GM19463 (cell line): Measurements from ENCODE around the gene ERCC6.

Experiments used
- ATAC-seq: cut with Tn5 transposase; IDR thresholded peaks from one replicate; pipeline ENCODE4 v1.9.1; 2021; ENCODE audit warnings: mild to moderate bottlenecking, moderate library complexity; ENCODE audit not compliant: unreplicated experiment

ERCC6 gene

GRCh38 chr10:49538381-49539319 lies at the start of gene ERCC6:
Gene ERCC6, minus strand, starts transcription at chr10:49539121.
- peak; percentile 82 for ATAC-seq

GRCh38 chr10:49587981-49588380 lies 49.1 kb upstream of the ERCC6 start:
- ATAC-seq = no peak

GRCh38 chr10:49585387-49585786 lies 46.5 kb upstream of the ERCC6 start:
- ATAC-seq = no peak

DNA sequence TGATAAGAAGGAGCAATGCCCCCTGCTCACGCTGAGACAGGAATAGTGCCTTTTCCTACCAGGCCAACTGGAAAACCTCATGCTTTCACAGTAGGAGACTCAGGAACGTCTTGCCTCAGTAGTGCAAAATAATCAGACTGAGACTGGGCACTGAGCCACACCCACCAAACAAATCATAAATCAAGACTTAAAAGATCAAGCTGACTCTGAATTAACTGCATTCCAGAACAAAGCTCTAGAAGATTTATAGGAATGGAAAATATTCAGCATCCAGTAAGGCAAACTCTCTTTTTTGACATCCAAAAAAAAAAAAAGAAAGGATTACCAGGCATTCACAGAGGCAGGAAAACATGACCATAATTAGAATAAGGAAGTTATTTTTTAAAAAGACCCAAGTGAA lies 40.7 kb upstream of the ERCC6 start:
- no peak for ATAC-seq

DNA sequence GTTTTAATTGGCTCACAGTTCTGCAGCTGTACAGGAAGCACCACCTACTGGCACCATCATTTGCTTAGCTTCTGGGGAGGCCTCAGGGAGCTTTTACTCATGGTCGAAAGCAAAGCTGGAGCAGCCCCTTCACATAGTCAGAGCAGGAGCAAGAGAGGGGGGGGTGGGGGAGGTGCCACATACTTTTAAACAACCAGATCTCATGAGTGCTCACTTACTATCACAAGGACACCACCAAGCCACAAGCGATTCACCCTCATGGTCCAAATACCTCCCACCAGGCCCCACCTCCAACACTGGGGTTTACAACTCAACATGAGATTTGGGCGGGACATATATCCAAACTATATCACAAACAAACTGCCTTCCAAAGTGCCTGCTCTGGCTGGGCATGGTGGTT lies 39.5 kb upstream of the ERCC6 start:
- ATAC-seq = no peak

DNA sequence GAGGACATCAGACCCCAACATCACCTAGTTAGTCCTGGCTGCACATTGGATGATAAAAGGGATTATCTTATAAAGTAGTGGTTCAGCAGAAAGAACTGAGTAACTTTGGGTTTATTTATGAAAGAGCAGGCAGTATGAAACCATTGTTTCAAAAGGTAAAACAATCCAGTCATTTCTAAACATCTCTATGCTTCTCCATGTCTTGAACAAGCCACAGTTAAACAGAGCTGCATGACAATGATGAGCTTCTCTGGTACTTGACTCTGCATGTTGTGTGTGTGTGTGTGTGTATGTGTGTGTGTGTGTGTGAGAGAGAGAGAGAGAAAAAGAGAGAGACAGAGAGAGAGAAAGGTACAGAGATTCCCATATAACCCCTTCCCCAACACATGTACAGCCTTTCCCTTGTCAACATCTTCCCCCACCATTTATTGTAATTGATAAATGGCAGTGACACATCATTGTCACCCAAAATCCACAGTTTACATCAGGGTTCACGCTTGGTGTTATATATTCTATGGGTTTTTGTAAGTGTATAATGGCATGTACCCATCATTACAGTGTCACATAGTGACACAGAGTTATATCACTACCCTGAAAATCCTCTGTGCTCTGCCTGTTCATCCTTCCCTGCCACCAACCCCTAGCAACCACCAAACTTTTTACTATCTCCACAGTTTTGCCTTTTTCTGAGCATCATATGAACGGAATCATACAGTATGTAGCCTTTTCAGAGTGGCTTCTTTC lies 38.4 kb upstream of the ERCC6 start:
- no peak for ATAC-seq

DNA sequence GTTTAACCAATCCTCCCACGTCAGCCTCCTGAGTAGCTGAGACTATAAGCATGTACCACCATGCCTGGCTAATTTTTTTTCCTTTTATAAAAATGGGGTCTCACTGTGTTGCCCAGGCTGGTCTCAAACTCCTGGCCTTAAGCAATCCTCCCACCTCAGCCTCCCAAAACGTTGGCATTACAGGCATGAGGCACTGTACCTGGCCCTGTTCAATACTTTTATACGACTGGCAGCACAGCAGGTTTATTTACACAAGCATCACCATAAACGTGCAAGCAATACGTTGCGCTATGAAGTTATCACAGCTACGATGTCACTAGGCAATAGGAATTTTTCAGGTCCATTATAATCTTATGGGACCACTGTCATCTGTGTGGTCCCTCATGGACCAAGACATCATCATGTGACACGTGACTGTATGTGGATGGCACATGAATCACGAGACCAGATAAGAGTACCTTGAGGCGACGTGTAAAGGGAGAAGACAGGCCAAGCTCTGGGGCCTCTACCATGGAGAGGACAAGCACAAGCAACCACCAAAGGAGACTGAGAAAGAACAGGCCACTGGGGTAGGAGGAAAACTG lies 36.7 kb upstream of the ERCC6 start:
- ATAC-seq = no peak

DNA sequence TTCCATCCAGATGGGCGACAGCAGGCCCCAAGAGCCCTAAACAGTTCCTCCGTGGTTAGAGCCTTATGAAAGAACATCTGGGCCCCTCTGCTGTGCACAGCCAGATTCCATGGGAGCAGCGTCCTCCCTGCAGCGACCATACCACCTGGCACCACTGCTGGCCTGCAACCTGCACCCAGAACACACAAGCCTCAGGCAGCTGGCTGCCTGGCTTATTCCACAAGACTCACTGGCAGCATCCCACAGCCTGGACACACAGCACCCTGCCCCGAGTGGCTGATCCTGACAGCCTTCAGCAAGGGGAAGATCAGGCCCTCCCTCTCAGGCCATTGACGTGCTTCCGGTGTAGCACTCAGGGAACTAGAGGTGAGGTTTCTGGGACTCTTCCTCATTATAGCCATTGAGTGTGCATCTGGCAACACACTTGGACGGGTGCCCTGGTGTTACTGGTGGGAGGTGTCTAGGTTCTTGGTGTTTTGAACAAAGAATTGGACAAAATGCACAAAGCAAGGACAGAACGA lies 33.7 kb upstream of the ERCC6 start:
- ATAC-seq = no peak

DNA sequence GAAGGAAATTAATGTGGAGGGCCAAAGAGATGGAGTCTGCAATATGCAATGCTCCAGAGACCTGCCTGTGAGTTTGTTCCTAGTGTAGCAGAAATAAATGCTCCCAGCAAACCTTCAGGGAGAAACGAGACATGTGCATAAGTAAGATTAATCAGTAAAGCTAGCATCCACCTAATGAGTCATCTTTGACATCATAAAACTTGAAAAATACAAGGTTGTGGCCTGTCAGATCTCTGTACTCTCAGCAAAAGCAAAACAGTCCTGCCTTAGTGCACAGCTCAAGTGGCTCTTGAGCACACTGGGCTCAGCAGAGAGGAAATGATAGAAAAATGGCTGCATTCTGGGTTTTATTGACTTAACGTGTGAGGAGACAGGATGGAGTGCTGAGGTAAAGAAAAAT lies 32.5 kb upstream of the ERCC6 start:
- no peak for ATAC-seq

DNA sequence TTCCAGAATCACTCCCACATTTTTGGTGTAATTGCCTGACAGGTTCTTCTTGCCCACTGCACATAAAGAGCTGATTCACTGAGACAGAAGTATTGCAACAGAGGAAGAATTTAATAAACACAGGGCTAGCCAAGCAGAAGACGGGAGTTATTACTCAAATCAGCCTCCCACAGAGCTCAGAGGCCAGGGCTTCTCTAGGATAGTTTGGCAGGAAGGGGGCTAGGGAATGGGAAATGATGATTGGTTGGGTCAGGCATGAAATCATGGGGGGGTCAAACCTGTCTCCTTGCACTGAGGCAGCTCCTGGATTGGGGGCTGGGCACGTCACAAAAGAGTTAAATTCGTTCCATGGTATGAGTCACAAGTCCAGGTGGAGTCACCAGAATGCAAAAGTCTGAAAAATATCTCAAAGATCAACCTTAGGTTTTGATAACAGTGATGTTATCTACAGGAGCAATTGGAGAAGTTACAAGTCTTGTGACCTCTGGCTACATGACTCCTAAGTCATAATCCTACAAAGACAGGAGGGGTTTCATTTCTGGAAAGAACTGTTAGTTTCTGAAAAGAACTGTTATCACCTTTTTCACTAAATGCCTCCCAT lies 30.2 kb upstream of the ERCC6 start:
- no peak for ATAC-seq

DNA sequence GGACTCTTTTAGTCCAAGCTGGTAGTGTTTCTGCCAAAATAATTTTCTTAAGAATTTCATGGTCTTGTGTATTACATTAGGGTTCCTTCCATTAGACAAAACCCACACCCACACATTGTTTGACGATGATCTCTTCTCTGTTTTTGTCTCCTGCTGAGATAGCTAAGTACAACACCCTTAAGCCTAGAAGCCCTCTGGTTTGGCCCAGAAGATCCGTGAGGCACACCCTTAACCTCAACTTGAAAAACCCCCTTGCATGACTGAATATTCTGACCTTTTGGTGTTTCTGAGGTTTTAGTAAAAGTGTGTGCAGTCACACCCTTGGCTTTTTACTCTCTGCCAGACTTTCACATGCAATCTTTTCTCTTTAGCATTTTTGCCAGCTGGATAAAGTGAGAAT lies 29.3 kb upstream of the ERCC6 start:
- no peak for ATAC-seq

- ATAC-seq = no peak
Observed at GRCh38 chr10:49567810-49568209, 28.9 kb upstream of the ERCC6 start.

- no peak for ATAC-seq
Observed at GRCh38 chr10:49564461-49565009, 25.6 kb upstream of the ERCC6 start.

- ATAC-seq = no peak
Observed at GRCh38 chr10:49562893-49563292, 24.0 kb upstream of the ERCC6 start.

GRCh38 chr10:49560526-49560925 lies 21.6 kb upstream of the ERCC6 start:
- ATAC-seq = no peak

DNA sequence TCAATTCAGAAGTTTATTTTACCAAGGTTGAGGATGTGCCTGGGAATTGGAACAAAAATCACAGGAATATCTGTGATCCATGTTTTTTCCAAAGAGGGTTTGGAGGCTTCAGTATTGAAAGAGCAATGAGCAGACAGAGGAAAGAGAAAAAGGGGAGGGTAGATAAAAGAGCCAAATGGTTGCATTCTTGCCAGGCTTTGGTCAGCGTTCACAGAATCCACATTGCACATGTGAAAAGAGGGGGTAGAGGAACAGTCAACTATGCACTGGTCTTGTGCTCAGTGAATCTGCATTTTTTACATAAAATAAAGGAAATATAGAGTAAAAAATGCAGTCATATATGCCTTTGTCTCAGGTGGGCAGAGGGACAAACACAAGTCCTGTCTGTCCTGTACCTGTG lies 20.6 kb upstream of the ERCC6 start:
- no peak for ATAC-seq

DNA sequence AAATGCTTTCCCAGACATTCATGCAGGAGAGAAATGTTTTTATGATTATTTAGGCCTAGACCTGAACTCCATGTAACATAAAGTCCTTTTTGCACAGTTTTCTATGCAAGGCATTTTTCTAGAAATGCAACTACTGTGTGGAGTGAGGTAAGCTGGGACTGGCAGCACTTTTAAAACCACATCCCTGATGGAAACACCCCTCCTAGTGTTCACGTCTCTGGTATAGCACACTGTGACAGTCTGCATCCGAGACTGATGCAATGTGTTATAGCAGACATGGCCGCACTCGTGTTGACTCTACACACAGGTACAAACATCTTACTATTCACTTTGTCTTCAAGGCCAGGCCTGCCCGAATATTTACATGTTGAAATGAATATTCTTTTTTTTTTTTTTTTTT lies 19.3 kb upstream of the ERCC6 start:
- ATAC-seq = no peak

DNA sequence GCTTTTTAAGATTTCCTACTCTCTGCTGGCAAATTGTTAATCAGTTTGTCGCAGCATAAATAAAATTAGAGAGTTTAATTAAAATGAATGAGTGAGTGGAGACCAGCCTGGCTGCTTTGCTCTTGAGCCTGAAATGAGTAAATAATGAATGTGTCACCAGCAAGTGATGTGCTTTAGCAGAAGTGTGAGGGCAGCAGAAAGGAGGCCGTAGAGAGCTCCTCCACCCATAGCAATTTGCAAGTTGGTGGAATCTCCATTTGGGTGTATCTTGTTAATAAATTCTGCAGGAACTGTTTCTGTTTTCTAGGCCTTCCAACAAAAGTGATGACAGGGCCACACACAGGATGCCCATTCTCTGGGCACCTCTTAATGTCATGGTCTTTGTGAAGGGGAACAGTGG lies 18.8 kb upstream of the ERCC6 start:
- no peak for ATAC-seq

DNA sequence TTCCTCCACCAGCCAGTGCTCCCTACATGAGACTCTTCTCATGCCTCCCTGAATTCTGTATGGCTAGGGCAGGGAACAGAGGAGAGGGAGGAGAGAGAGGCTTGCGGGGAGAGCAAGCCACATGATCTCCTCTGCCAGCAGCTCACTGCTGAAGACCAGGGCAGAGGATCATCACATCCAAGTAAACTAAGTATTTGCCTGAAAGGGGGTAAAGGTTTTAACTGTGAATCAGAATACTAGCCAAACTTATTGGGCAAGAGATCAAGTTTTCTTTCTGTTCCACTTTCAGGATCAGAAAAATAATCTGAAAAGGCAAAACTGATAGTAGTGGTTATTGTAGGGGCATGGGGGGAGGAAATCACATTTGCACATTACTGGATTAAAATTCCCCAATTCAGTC lies 17.8 kb upstream of the ERCC6 start:
- ATAC-seq = no peak

DNA sequence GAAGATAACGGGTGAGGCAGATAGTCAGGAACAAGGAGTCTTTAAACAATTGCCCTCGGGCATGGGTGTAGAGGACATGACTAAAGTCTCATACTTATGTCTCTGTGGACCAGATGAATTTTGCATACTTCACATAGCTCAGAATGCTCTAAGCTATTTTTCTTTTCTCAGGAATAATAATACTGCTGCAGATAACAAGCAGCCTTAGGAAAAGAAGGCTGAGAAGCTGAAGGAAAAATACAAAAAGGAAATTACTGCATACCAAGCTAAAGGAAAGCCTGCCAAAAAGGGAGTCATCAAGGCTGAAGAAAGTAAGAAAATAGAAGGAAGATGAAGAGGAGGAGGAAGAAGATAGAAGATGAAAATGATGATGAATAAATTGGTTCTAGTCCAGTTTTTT lies 13.4 kb upstream of the ERCC6 start:
- no peak for ATAC-seq

DNA sequence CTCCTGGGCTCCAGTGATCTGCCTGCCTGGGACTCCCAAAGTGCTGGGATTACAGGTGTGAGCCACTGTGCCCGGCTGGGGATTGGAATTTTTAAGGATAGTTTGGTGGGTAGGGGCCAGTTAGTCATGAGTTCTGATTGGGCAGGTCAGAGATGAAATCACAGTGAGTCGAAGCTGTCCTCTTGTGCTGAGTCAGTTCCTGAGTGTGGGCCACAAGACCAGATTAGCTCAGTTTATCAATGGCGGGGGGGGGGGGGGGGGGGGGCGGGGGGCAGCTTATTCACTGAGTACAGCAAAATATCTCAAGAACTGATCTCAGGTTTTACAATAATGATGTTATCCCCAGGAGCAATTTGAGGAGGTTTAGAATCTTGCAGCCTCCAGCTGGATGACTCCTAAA lies 11.6 kb upstream of the ERCC6 start:
- ATAC-seq = no peak
